HCT116 (cell line): ENCODE measurements around the gene WDR82. TPM values are rescaled to one million over a fixed set of nuclear protein-coding genes. Genes with fewer than 3 reads are reported as not detected.

ENCODE experiments used
- ATAC-seq: fragments of 200-7000 bp; cut with Tn5 transposase; 2 replicates; pipeline ENCODE4 v1.9.1; 2020; ENCODE audit warnings: mild to moderate bottlenecking, moderate library complexity
- BruUV-seq: library from RNA; stranded (reverse); fragments of 400-500 nt; replicated peaks from 2 replicates; lab custom pipeline; 2021; lab: Mats Ljungman, UMichigan
- CTCF ChIA-PET: fragments of 300-600 bp; sonication (Branson Sonifier 250); formaldehyde crosslinking; loops from one replicate; lab custom pipeline; 2021; ENCODE audit warnings: antibody characterized with exemption; lab: Charles Lee
- POLR2A ChIA-PET: fragments of 300-600, 350-600 bp; sonication (Branson Sonifier 250); formaldehyde crosslinking; loops from one replicate; lab custom pipeline; 2021; ENCODE audit warnings: antibody characterized with exemption; lab: Charles Lee
- RAD21 ChIA-PET, 2 experiments: fragments of 300-600 bp; sonication (Branson Sonifier 250); formaldehyde crosslinking; loops; one replicate each; lab custom pipeline; 2023; ENCODE audit warnings: low total read pairs in 2 of 2; ENCODE audit not compliant: uncharacterized antibody in 2 of 2, unreplicated experiment in 2 of 2, low non-redundant PET in 1 of 2; lab: Charles Lee
- DNase-seq: peaks from one replicate; pipeline ENCODE4 v3.0.0-alpha.2; 2010; ENCODE audit warnings: low read depth, low spot score
- H2AFZ ChIP-seq: fragments of 200-600 bp; shearing (Covaris generic), sonication (generic); 2 replicates; pipeline ENCODE4 v1.6.1; 2017; ENCODE audit warnings: low read depth, mixed run types, mixed read lengths, antibody characterized with exemption, low read length; ENCODE audit not compliant: poor library complexity, severe bottlenecking
- H3K27ac ChIP-seq: 2 replicates; pipeline ENCODE4 v1.5.1; 2012; ENCODE audit warnings: low read depth, low read length
- H3K27me3 ChIP-seq: fragments of 200-600 bp; sonication (generic); 2 replicates; pipeline ENCODE4 v1.6.1; 2016; ENCODE audit warnings: mixed run types, low read length, mixed read lengths; ENCODE audit not compliant: insufficient read depth
- H3K36me3 ChIP-seq, 2 experiments: fragments of 200-500 bp in 1 of 2; fragments of 200-600 bp in 1 of 2; sonication (Bioruptor generic) in 1 of 2; sonication (generic) in 1 of 2; 2 replicates each; pipeline versions ENCODE4 v1.5.1 to v1.6.1; 2014 to 2016; ENCODE audit warnings: low read length in 2 of 2, inconsistent platforms in 1 of 2, mixed read lengths in 1 of 2, mixed run types in 1 of 2; ENCODE audit not compliant: insufficient read depth in 2 of 2, control insufficient read depth in 1 of 2
- H3K4me1 ChIP-seq, 2 experiments: fragments of 200-600 bp in 1 of 2; sonication (generic) in 1 of 2; 2 replicates each; pipeline versions ENCODE4 v1.5.1 to v1.6.1; 2012 to 2017; ENCODE audit warnings: low read length in 2 of 2, inconsistent platforms in 1 of 2, mild to moderate bottlenecking in 1 of 2, mixed read lengths in 1 of 2, mixed run types in 1 of 2, moderate library complexity in 1 of 2; ENCODE audit not compliant: insufficient read depth in 2 of 2, control insufficient read depth in 1 of 2
- H3K4me2 ChIP-seq: fragments of 200-600 bp; sonication (generic); 2 replicates; pipeline ENCODE4 v1.6.1; 2017; ENCODE audit warnings: mixed run types, low read length, mixed read lengths
- H3K4me3 ChIP-seq, 2 experiments: fragments of 200-600 bp in 1 of 2; sonication (generic) in 1 of 2; replicated peaks in 1 of 2; 2 replicates each; pipeline ENCODE4 v1.5.1; 2011 to 2016; ENCODE audit warnings: low read length in 2 of 2, control low read depth in 1 of 2, low read depth in 1 of 2, mild to moderate bottlenecking in 1 of 2, mixed read lengths in 1 of 2, mixed run types in 1 of 2
- H3K79me2 ChIP-seq: fragments of 200-600 bp; sonication (generic); 2 replicates; pipeline ENCODE4 v1.6.1; 2017; ENCODE audit warnings: mild to moderate bottlenecking, mixed run types, low read length, moderate library complexity, mixed read lengths; ENCODE audit not compliant: insufficient read depth
- H3K9ac ChIP-seq: fragments of 200-600 bp; sonication (generic); 2 replicates; pipeline ENCODE4 v1.6.1; 2016; ENCODE audit warnings: low read length, mixed read lengths
- H3K9me2 ChIP-seq: fragments of 200-600 bp; sonication (generic), shearing (Covaris generic); 2 replicates; pipeline ENCODE4 v1.6.1; 2017; ENCODE audit warnings: mixed run types, mild to moderate bottlenecking, moderate library complexity; ENCODE audit not compliant: insufficient read depth
- H3K9me3 ChIP-seq, 2 experiments: fragments of 200-500 bp in 1 of 2; fragments of 200-600 bp in 1 of 2; sonication (Bioruptor generic) in 1 of 2; sonication (generic) in 1 of 2; 2 replicates each; pipeline ENCODE4 v1.6.1; 2014 to 2017; ENCODE audit warnings: low read length in 2 of 2, mixed read lengths in 2 of 2, inconsistent platforms in 1 of 2, low read depth in 1 of 2, mild to moderate bottlenecking in 1 of 2, mixed run types in 1 of 2, moderate library complexity in 1 of 2; ENCODE audit not compliant: control insufficient read depth in 1 of 2, insufficient read depth in 1 of 2
- H4K20me1 ChIP-seq: fragments of 200-600 bp; sonication (generic), shearing (Covaris generic); 2 replicates; pipeline ENCODE4 v1.6.1; 2017; ENCODE audit warnings: mixed run types, mild to moderate bottlenecking, moderate library complexity; ENCODE audit not compliant: insufficient read depth
- CBX3 ChIP-seq: IDR thresholded peaks from 2 replicates; pipeline ENCODE4 v1.6.1; 2012; ENCODE audit warnings: low read depth
- CEBPB ChIP-seq: IDR thresholded peaks from 2 replicates; pipeline ENCODE4 v1.6.1; 2012; ENCODE audit warnings: low read depth
- JUND ChIP-seq: IDR thresholded peaks from 2 replicates; pipeline ENCODE4 v1.6.1; 2012
- POLR2A ChIP-seq: IDR thresholded peaks from 2 replicates; pipeline ENCODE4 v1.7.0; 2011; ENCODE audit warnings: borderline replicate concordance; ENCODE audit not compliant: insufficient read depth, insufficient read length; ENCODE audit errors: extremely low read depth
- POLR2AphosphoS5 ChIP-seq: IDR thresholded peaks from 2 replicates; pipeline ENCODE4 v1.6.1; 2011; ENCODE audit warnings: mild to moderate bottlenecking, low read depth, low read length, moderate library complexity
- SIN3A ChIP-seq: IDR thresholded peaks from 2 replicates; pipeline ENCODE4 v1.6.1; 2012; ENCODE audit warnings: low read depth
- YY1 ChIP-seq: IDR thresholded peaks from 2 replicates; pipeline ENCODE4 v1.6.1; 2011; ENCODE audit warnings: low read length, low read depth, moderate library complexity, mild to moderate bottlenecking; ENCODE audit not compliant: insufficient replicate concordance; ENCODE audit errors: extremely low read depth
- intact Hi-C: fragments of 100-400 bp; cut with micrococcal nuclease; formaldehyde crosslinking; loops from 2 replicates; pipeline ENCODE4 v1.10.0; 2022
- total RNA-seq: library from RNA; stranded (reverse); gene quantifications from one replicate; pipeline ENCODE4 v1.2.1, GENCODE V29; 2021; ENCODE audit not compliant: unreplicated experiment
- TF ChIP-seq, protein P1 (sequence below): IDR thresholded peaks from 2 replicates; pipeline ENCODE4 v1.6.1; 2012

The WDR82 gene
- total RNA-seq, 1 experiment from 2014 or later, result 89.7 TPM

DNA sequence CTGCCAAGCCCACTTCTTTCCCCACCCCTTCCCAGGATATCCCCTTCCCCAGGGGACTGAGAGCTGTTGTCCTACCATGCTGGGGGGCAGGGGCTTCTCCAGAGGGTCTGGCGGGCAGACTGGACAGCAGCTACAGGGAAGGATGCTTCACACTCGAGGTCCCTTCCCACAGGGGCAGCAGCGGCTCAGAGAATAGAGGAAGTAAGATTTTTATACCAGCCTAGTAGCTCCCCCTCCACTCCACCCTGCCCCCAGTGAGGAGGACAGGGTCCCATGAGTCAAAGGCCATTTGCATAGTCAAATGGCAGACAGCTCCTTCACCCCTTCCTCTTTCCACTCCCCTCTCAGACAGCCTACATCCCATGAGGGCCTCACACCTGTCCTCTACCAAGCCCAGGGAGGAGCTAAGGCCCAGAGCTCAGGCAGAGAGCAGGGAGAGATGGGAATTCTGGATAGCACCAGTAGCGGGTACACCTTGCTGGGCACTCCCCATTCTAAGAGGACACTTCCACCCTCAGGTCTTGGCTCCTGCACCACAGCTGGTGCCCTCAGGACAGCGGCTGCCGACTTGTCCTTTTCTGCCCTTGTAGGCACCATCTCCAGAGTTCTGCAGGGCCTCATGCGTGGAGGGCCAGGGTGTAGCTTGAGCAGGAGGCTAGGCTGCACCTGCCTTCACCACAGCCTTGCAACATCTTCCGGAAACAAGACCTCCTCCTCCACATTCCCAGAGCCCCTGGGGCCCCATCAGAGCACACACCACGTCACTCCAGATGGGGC, 52.8 kb downstream of the WDR82 start, which contains the start of gene TLR9:
Gene TLR9, minus strand, starts transcription at position 194 of the 777 bp plus-strand sequence. Its CDS starts 116 bp downstream, at position 78.
- H4K20me1 ChIP-seq, result no peaks in the 10 kb centered on the region
- ChIA-PET POLR2A (no interaction called here), RAD21 (interaction anchor here in 1 of 2 experiments (0.9 kb wide), 1 partner anchor 221 kb away, joined by 3 read pairs; no protein-coding TSS in a partner anchor), CTCF (no interaction called here)
- H3K27me3 ChIP-seq, result no peaks in the 10 kb centered on the region
- H3K9me3 ChIP-seq, result no peaks in the 10 kb centered on the region
- no peaks in the 10 kb centered on the region for H3K9me2 ChIP-seq
- BruUV-seq, result no TSS peak
- peaks cover 0 to 2% of the 10 kb centered on the region in 2 experiments; a peak in 1 of 4 replicates for H3K4me1 ChIP-seq
- no peak within 1 kb of the TSS for H3K4me2 ChIP-seq
- peaks cover 10 to 11% of the 10 kb centered on the region in 2 experiments; a peak in 3 of 4 replicates for H3K36me3 ChIP-seq
- H3K27ac ChIP-seq, result no peak within 1 kb of the TSS
- H3K79me2 ChIP-seq, result no peaks in the 10 kb centered on the region
- intact Hi-C loops, result no loop called here
- no peak for ATAC-seq
- DNase-seq, result no peak
- TF ChIP-seq CEBPB, result no peak
- TF ChIP-seq, protein P1, sequence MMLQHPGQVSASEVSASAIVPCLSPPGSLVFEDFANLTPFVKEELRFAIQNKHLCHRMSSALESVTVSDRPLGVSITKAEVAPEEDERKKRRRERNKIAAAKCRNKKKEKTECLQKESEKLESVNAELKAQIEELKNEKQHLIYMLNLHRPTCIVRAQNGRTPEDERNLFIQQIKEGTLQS, result no peak
- no peak for TF ChIP-seq SIN3A
- TF ChIP-seq POLR2AphosphoS5, result no peak
- TF ChIP-seq CBX3, result no peak
- TF ChIP-seq POLR2A, result no peak
- no peak for TF ChIP-seq YY1
- TF ChIP-seq JUND, result no peak
- H3K4me3 ChIP-seq, result no peak within 1 kb of the TSS
- no peak within 1 kb of the TSS for H3K9ac ChIP-seq
- H2AFZ ChIP-seq, result no peak within 1 kb of the TSS
